GM18868 (cell line): ENCODE measurements around the gene SDK2.

Experiments
- ATAC-seq: cut with Tn5 transposase; IDR thresholded peaks from one replicate; pipeline ENCODE4 v1.9.1; 2021; ENCODE audit warnings: mild to moderate bottlenecking, moderate library complexity; ENCODE audit not compliant: unreplicated experiment

The SDK2 gene

GRCh38 chr17:73612031-73612472 lies 32.2 kb downstream of the SDK2 start:
- ATAC-seq: no peak

GRCh38 chr17:73611630-73612029 lies 32.6 kb downstream of the SDK2 start:
- ATAC-seq: no peak

- no peak for ATAC-seq
Measured at GRCh38 chr17:73610331-73610911, 33.8 kb downstream of the SDK2 start.

GRCh38 chr17:73609758-73610157 lies 34.5 kb downstream of the SDK2 start:
- ATAC-seq: no peak

- no peak for ATAC-seq
Measured at GRCh38 chr17:73609060-73609459, 35.2 kb downstream of the SDK2 start.

GRCh38 chr17:73605444-73605843 lies 38.8 kb downstream of the SDK2 start:
- ATAC-seq: no peak

- ATAC-seq: no peak
Measured at GRCh38 chr17:73604476-73604875, 39.8 kb downstream of the SDK2 start.

- no peak for ATAC-seq
Measured at GRCh38 chr17:73603971-73604370, 40.3 kb downstream of the SDK2 start.

GRCh38 chr17:73600103-73600871 lies 44.0 kb downstream of the SDK2 start:
- ATAC-seq: no peak

GRCh38 chr17:73599599-73599998 lies 44.6 kb downstream of the SDK2 start:
- no peak for ATAC-seq

GRCh38 chr17:73598212-73598611 lies 46.0 kb downstream of the SDK2 start:
- no peak for ATAC-seq

- no peak for ATAC-seq
Measured at GRCh38 chr17:73595931-73596330, 48.3 kb downstream of the SDK2 start.

GRCh38 chr17:73595479-73595878 lies 48.8 kb downstream of the SDK2 start:
- no peak for ATAC-seq

- no peak for ATAC-seq
Measured at GRCh38 chr17:73595068-73595467, 49.2 kb downstream of the SDK2 start.

GRCh38 chr17:73594598-73594997 lies 49.6 kb downstream of the SDK2 start:
- no peak for ATAC-seq

GRCh38 chr17:73594025-73594424 lies 50.2 kb downstream of the SDK2 start:
- ATAC-seq: no peak

- no peak for ATAC-seq
Measured at GRCh38 chr17:73593249-73593965, 50.8 kb downstream of the SDK2 start.

- ATAC-seq: no peak
Measured at GRCh38 chr17:73592501-73592961, 51.7 kb downstream of the SDK2 start.

GRCh38 chr17:73592079-73592415 lies 52.2 kb downstream of the SDK2 start:
- no peak for ATAC-seq

- no peak for ATAC-seq
Measured at GRCh38 chr17:73591296-73592078, 52.8 kb downstream of the SDK2 start.

- ATAC-seq: no peak
Measured at GRCh38 chr17:73589363-73589980, 54.8 kb downstream of the SDK2 start.
